PC-3 (cell line): ENCODE results near the gene INCENP. TPM values are rescaled to one million over a fixed set of nuclear protein-coding genes. Genes with fewer than 3 reads are reported as not detected.

Experiments used
- ATAC-seq: fragments of 200-7000 bp; cut with Tn5 transposase; 2 replicates; pipeline ENCODE4 v1.9.1; 2020; ENCODE audit warnings: mild to moderate bottlenecking, moderate library complexity
- BruUV-seq: library from RNA; stranded (reverse); fragments of 400-500 nt; replicated peaks from 2 replicates; lab custom pipeline; 2021; lab: Mats Ljungman, UMichigan
- CTCF ChIA-PET: fragments of 300-600 bp; sonication (Branson Sonifier 250); formaldehyde crosslinking; loops from one replicate; lab custom pipeline; 2022; ENCODE audit warnings: antibody characterized with exemption; lab: Charles Lee
- POLR2A ChIA-PET: fragments of 300-600 bp; sonication (Branson Sonifier 250); formaldehyde crosslinking; loops from one replicate; lab custom pipeline; 2022; ENCODE audit warnings: antibody characterized with exemption; ENCODE audit not compliant: unreplicated experiment; lab: Charles Lee
- DNase-seq: peaks from one replicate; pipeline ENCODE4 v3.0.0-alpha.2; 2015
- H2AFZ ChIP-seq: fragments of 300-600 bp; sonication (generic); 2 replicates; pipeline ENCODE4 v1.6.0; 2016; ENCODE audit warnings: antibody characterized with exemption, low read length
- H3F3A ChIP-seq: fragments of 300-600 bp; sonication (generic); one replicate; pipeline ENCODE4 v1.6.0; 2017; ENCODE audit warnings: antibody characterized with exemption, low read length, control low read depth, mild to moderate bottlenecking; ENCODE audit not compliant: unreplicated experiment
- H3K27ac ChIP-seq: fragments of 300-600 bp; sonication (generic); 2 replicates; pipeline ENCODE4 v1.5.1; 2016; ENCODE audit warnings: mild to moderate bottlenecking, low read length
- H3K27me3 ChIP-seq: fragments of 300-600 bp; sonication (generic); 2 replicates; pipeline ENCODE4 v1.6.1; 2016; ENCODE audit warnings: low read length, mixed read lengths
- H3K36me3 ChIP-seq: fragments of 300-600 bp; sonication (generic); 2 replicates; pipeline ENCODE4 v1.6.1; 2016; ENCODE audit warnings: low read depth, mixed run types, low read length, mixed read lengths
- H3K4me1 ChIP-seq: fragments of 300-600 bp; sonication (generic); 2 replicates; pipeline ENCODE4 v1.5.1; 2016; ENCODE audit warnings: low read length; ENCODE audit not compliant: insufficient read depth
- H3K4me2 ChIP-seq: fragments of 300-600 bp; sonication (generic); 2 replicates; pipeline ENCODE4 v1.6.0; 2016; ENCODE audit warnings: low read length
- H3K4me3 ChIP-seq: fragments of 300-600 bp; sonication (generic); 2 replicates; pipeline ENCODE4 v1.5.1; 2016; ENCODE audit warnings: mild to moderate bottlenecking, low read length, mixed read lengths
- H3K79me2 ChIP-seq: fragments of 300-600 bp; sonication (generic); 2 replicates; pipeline ENCODE4 v1.6.1; 2017; ENCODE audit warnings: low read length, mixed read lengths
- H3K9ac ChIP-seq: fragments of 300-600 bp; sonication (generic); 2 replicates; pipeline ENCODE4 v1.6.0; 2016; ENCODE audit warnings: mild to moderate bottlenecking, low read length
- H3K9me2 ChIP-seq: fragments of 300-600 bp; sonication (generic); replicated peaks from 2 replicates; pipeline ENCODE4 v1.6.1; 2016; ENCODE audit warnings: mixed run types, low read length, mixed read lengths
- H3K9me3 ChIP-seq: fragments of 300-600 bp; sonication (generic); 2 replicates; pipeline ENCODE4 v1.6.1; 2016; ENCODE audit warnings: low read length, mixed read lengths
- H4K20me1 ChIP-seq: fragments of 300-600 bp; sonication (generic); 2 replicates; pipeline ENCODE4 v1.6.1; 2016; ENCODE audit warnings: low read length, mixed read lengths
- EZH2 ChIP-seq: fragments of 300-600 bp; sonication (generic); IDR thresholded peaks from one replicate; pipeline ENCODE4 v1.6.1; 2017; ENCODE audit warnings: antibody characterized with exemption, mild to moderate bottlenecking, low read length; ENCODE audit not compliant: unreplicated experiment
- EZH2phosphoT487 ChIP-seq: fragments of 300-600 bp; sonication (generic); IDR thresholded peaks from 2 replicates; pipeline ENCODE4 v1.6.1; 2018; ENCODE audit warnings: mild to moderate bottlenecking, antibody characterized with exemption, low read length, borderline replicate concordance
- intact Hi-C: fragments of 100-400 bp; cut with micrococcal nuclease; formaldehyde crosslinking; loops from 2 replicates; pipeline ENCODE4 v1.9.0; 2023
- total RNA-seq: library from RNA; depleted of rRNA; stranded (reverse); fragments of >200 nt; gene quantifications from 2 replicates; pipeline ENCODE4 v1.2.3, GENCODE V29; 2014
- TF ChIP-seq, protein P1 (sequence below): fragments of 300-600 bp; sonication (generic); conservative IDR thresholded peaks from 2 replicates; pipeline ENCODE4 v1.5.1; 2017; ENCODE audit warnings: antibody characterized with exemption, low read depth, mild to moderate bottlenecking, low read length

INCENP gene
- total RNA-seq, 1 experiment from 2014 or later = 114 TPM

DNA sequence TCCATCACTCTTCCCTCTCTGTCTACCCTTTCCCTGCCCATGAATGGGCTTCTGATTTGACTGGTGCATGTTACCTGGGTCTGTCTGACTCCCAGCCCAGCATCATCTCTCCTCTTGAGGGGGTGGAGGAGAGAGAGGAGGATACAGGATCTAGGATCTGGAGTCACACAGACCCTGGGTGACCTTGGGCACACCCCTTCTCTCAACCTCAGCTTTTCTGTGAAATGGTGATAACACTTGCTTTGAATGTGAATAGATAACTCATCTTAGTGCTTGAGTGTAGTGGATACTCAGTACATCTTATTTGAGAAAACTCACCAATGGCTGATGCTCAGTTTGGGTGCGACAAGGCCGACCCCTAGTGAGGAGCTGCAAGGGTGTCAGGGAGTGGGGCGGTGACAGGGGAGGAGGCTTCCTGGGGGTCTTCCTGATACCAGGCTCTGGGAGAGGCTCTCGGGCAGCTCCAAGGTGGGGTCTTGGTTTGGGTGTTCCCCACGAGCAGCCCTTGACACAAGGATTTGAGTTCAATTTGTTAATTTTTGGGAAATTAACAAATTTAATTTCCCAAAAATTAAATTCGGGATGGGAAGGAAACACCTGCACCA, 9.0 kb downstream of the INCENP start:
- H3F3A ChIP-seq = no peaks in the 10 kb centered on the region
- no peak for TF ChIP-seq EZH2phosphoT487
- TF ChIP-seq EZH2 = no peak
- TF ChIP-seq, protein P1, sequence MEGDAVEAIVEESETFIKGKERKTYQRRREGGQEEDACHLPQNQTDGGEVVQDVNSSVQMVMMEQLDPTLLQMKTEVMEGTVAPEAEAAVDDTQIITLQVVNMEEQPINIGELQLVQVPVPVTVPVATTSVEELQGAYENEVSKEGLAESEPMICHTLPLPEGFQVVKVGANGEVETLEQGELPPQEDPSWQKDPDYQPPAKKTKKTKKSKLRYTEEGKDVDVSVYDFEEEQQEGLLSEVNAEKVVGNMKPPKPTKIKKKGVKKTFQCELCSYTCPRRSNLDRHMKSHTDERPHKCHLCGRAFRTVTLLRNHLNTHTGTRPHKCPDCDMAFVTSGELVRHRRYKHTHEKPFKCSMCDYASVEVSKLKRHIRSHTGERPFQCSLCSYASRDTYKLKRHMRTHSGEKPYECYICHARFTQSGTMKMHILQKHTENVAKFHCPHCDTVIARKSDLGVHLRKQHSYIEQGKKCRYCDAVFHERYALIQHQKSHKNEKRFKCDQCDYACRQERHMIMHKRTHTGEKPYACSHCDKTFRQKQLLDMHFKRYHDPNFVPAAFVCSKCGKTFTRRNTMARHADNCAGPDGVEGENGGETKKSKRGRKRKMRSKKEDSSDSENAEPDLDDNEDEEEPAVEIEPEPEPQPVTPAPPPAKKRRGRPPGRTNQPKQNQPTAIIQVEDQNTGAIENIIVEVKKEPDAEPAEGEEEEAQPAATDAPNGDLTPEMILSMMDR = no peak
- no peaks in the 10 kb centered on the region for H3K9me2 ChIP-seq
- peaks cover 99% of the 10 kb centered on the region for H3K79me2 ChIP-seq
- ChIA-PET POLR2A (no interaction called here), CTCF (no interaction called here)
- intact Hi-C loops = no loop called here
- H3K4me1 ChIP-seq = peaks cover 7% of the 10 kb centered on the region; the same call in 1 of the 2 replicates
- no peaks in the 10 kb centered on the region for H3K9me3 ChIP-seq
- no peak overlapping the region for H3K27ac ChIP-seq
- no peaks in the 10 kb centered on the region for H3K27me3 ChIP-seq
- peaks cover 57% of the 10 kb centered on the region for H3K36me3 ChIP-seq
- H3K4me3 ChIP-seq = no peak overlapping the region
- ATAC-seq (no peak), DNase-seq (no peak)
- no peak overlapping the region for H2AFZ ChIP-seq
- peaks cover 54% of the 10 kb centered on the region for H4K20me1 ChIP-seq
- no peak overlapping the region for H3K9ac ChIP-seq
- BruUV-seq = no TSS peak
- H3K4me2 ChIP-seq = no peak overlapping the region

DNA sequence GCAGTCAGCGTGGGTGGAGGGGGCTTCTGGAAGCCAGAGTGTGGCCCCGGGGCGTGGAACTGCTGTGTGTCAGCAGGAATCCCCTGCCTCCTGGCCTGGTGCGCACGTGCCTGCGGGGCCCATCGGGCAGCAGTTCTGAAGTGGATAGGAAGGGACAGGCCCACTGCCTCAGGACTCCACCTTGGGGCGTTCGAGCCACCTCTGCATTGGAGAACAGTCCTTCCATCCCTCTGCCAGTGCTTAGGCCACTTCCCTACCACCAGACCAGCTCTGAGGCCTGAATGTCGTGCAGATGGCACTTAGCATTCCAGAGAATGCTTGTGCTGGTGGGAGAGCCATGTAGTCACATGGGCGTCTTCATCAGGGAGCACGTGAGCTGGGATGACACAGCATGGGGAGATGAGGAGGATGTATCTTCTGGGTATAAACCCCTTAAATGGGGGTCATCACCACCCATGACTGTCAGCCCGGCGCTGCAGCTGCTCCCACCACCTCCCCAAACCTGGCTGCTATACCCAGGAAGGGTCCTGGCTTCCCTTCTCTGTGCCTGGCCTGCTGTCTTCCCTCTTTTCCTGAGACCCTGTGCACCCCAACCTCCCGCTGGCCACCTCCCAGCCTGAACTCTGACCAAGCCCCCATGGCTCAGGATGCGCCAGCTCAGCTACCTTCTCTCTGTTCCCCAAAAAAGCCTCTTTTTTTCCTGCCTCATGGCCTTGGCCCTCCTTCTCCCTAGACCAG, 9.7 kb downstream of the INCENP start:
- CTCF ChIA-PET = no interaction called here
- H3K4me2 ChIP-seq = no peak overlapping the region
- no peaks in the 10 kb centered on the region for H3F3A ChIP-seq
- no peaks in the 10 kb centered on the region for H3K27me3 ChIP-seq
- no peak overlapping the region for H2AFZ ChIP-seq
- intact Hi-C loops = no loop called here
- no peak overlapping the region for H3K9ac ChIP-seq
- no peaks in the 10 kb centered on the region for H3K9me3 ChIP-seq
- no peak overlapping the region for H3K4me3 ChIP-seq
- H3K27ac ChIP-seq = no peak overlapping the region
- no peaks in the 10 kb centered on the region for H3K9me2 ChIP-seq
- peaks cover 96% of the 10 kb centered on the region for H3K79me2 ChIP-seq
- peaks cover 54% of the 10 kb centered on the region for H4K20me1 ChIP-seq
- H3K4me1 ChIP-seq = peaks cover 7% of the 10 kb centered on the region; the same call in 1 of the 2 replicates
- POLR2A ChIA-PET = no interaction called here
- TF ChIP-seq, protein P1 = no peak
- TF ChIP-seq EZH2 = no peak
- TF ChIP-seq EZH2phosphoT487 = no peak
- DNase-seq (no peak), ATAC-seq (no peak)
- BruUV-seq = no TSS peak
- peaks cover 57% of the 10 kb centered on the region for H3K36me3 ChIP-seq
